H1 (cell line): ENCODE data around the gene CORO2B. TPM values are rescaled to one million over a fixed set of nuclear protein-coding genes. Genes with fewer than 3 reads are reported as not detected.

Experiments used
- CTCF ChIA-PET: fragments of 300-600 bp; sonication (Branson Sonifier 250); formaldehyde crosslinking; loops from one replicate; lab custom pipeline; 2021; ENCODE audit not compliant: partially characterized antibody; lab: Charles Lee
- POLR2A ChIA-PET: fragments of 300-600 bp; sonication (Branson Sonifier 250); formaldehyde crosslinking; loops from one replicate; lab custom pipeline; 2021; ENCODE audit warnings: inconsistent platforms; ENCODE audit not compliant: partially characterized antibody; lab: Charles Lee
- DNase-seq, 2 experiments: peaks; one replicate each; pipeline versions ENCODE4 v3.0.0 to v3.0.0-alpha.2; 2010 to 2022; ENCODE audit warnings: low spot score in 2 of 2, low read depth in 1 of 2, mixed read lengths in 1 of 2
- FAIRE-seq: peaks from 2 replicates; lab custom pipeline; 2011; peaks lifted over from hg19 to GRCh38; lab: Jason Lieb, UNC
- H2AFZ ChIP-seq: 2 replicates; pipeline ENCODE4 v1.8.1; 2012; ENCODE audit warnings: low read length, inconsistent platforms
- H2AK5ac ChIP-seq: 2 replicates; pipeline ENCODE4 v1.6.1; 2013; ENCODE audit warnings: low read depth, low read length
- H2BK120ac ChIP-seq: replicated peaks from 2 replicates; pipeline ENCODE3; 2013; ENCODE audit warnings: low read depth, low read length, inconsistent platforms
- H2BK12ac ChIP-seq: 2 replicates; pipeline ENCODE4 v1.6.1; 2013; ENCODE audit warnings: low read depth, low read length
- H2BK15ac ChIP-seq: 2 replicates; pipeline ENCODE4 v1.6.1; 2013; ENCODE audit warnings: low read length
- H2BK20ac ChIP-seq: 2 replicates; pipeline ENCODE4 v1.6.1; 2013; ENCODE audit warnings: low read length
- H2BK5ac ChIP-seq: 2 replicates; pipeline ENCODE4 v1.6.1; 2013; ENCODE audit warnings: low read depth, low read length
- H3K14ac ChIP-seq: 2 replicates; pipeline ENCODE4 v1.6.1; 2013; ENCODE audit warnings: inconsistent platforms; ENCODE audit not compliant: insufficient read length
- H3K18ac ChIP-seq: 2 replicates; pipeline ENCODE4 v1.6.1; 2013; ENCODE audit warnings: low read length; ENCODE audit errors: extremely low read depth
- H3K23ac ChIP-seq: 2 replicates; pipeline ENCODE4 v1.6.1; 2013; ENCODE audit warnings: inconsistent platforms; ENCODE audit not compliant: insufficient read length
- H3K23me2 ChIP-seq: 2 replicates; pipeline ENCODE4 v1.6.1; 2013; ENCODE audit warnings: low read depth, low read length
- H3K27ac ChIP-seq: 2 replicates; pipeline ENCODE4 v1.6.1; 2011; ENCODE audit warnings: low read depth, low read length, inconsistent platforms
- H3K27me3 ChIP-seq, 4 experiments: replicated peaks in 1 of 4; 1 replicate in 1 of 4; 2 replicates in 3 of 4; pipeline versions ENCODE4 v1.6.1 to v1.8.1; 2011 to 2013; ENCODE audit warnings: low read length in 3 of 4, mild to moderate bottlenecking in 3 of 4, inconsistent platforms in 2 of 4, mixed read lengths in 2 of 4, moderate library complexity in 1 of 4; ENCODE audit not compliant: control insufficient read depth in 3 of 4, insufficient read depth in 3 of 4; ENCODE audit errors: extremely low read depth in 1 of 4
- H3K36me3 ChIP-seq, 4 experiments: 2 replicates each; pipeline versions ENCODE4 v1.6.1 to v1.8.1; 2011 to 2013; ENCODE audit warnings: mild to moderate bottlenecking in 4 of 4, low read length in 3 of 4, moderate library complexity in 2 of 4, control low read depth in 1 of 4, inconsistent platforms in 1 of 4; ENCODE audit not compliant: insufficient read depth in 4 of 4, control insufficient read depth in 2 of 4
- H3K4ac ChIP-seq: replicated peaks from 2 replicates; pipeline ENCODE3; 2013; ENCODE audit warnings: low read length, low read depth, mixed read lengths, inconsistent platforms; ENCODE audit not compliant: insufficient read length
- H3K4me1 ChIP-seq, 4 experiments: replicated peaks in 1 of 4; 1 replicate in 1 of 4; 2 replicates in 3 of 4; pipeline versions ENCODE4 v1.6.1 to v1.8.1; 2011 to 2013; ENCODE audit warnings: low read length in 3 of 4, inconsistent platforms in 2 of 4, mixed read lengths in 1 of 4; ENCODE audit not compliant: insufficient read depth in 4 of 4, control insufficient read depth in 3 of 4
- H3K4me2 ChIP-seq, 2 experiments: 2 replicates each; pipeline versions ENCODE4 v1.6.1 to v1.8.1; 2011 to 2013; ENCODE audit warnings: low read depth in 2 of 2, low read length in 2 of 2, control low read depth in 1 of 2, inconsistent platforms in 1 of 2, mild to moderate bottlenecking in 1 of 2; ENCODE audit not compliant: insufficient read depth in 1 of 2
- H3K4me3 ChIP-seq, 4 experiments: fragments of 200-600, 300-600 bp in 1 of 4; sonication (generic), shearing (Covaris generic), sonication (Bioruptor Twin) in 1 of 4; 2 replicates each; pipeline versions ENCODE4 v1.5.1 to v1.8.1; 2011 to 2016; ENCODE audit warnings: low read length in 4 of 4, low read depth in 3 of 4, control low read depth in 2 of 4, inconsistent platforms in 2 of 4, mild to moderate bottlenecking in 2 of 4, mixed read lengths in 1 of 4, moderate library complexity in 1 of 4; ENCODE audit not compliant: insufficient read depth in 2 of 4; ENCODE audit errors: extremely low read depth in 1 of 4
- H3K56ac ChIP-seq: replicated peaks from 2 replicates; pipeline ENCODE3; 2013; ENCODE audit warnings: low read depth, mild to moderate bottlenecking, mixed read lengths, low read length, inconsistent platforms; ENCODE audit not compliant: insufficient read length
- H3K79me1 ChIP-seq: 2 replicates; pipeline ENCODE4 v1.6.1; 2013; ENCODE audit warnings: low read depth, low read length, control low read depth
- H3K79me2 ChIP-seq, 2 experiments: 2 replicates each; pipeline versions ENCODE4 v1.6.1 to v1.8.1; 2012 to 2013; ENCODE audit warnings: low read length in 2 of 2, mild to moderate bottlenecking in 2 of 2, inconsistent platforms in 1 of 2; ENCODE audit not compliant: insufficient read depth in 2 of 2, control insufficient read depth in 1 of 2
- H3K9ac ChIP-seq, 4 experiments: replicated peaks in 1 of 4; 1 replicate in 1 of 4; 2 replicates in 3 of 4; pipeline versions ENCODE4 v1.6.1 to v1.8.1; 2011 to 2013; ENCODE audit warnings: low read depth in 3 of 4, low read length in 3 of 4, control low read depth in 2 of 4, mild to moderate bottlenecking in 2 of 4, moderate library complexity in 2 of 4, inconsistent platforms in 1 of 4; ENCODE audit errors: extremely low read depth in 1 of 4
- H3K9me3 ChIP-seq, 2 experiments: 2 replicates each; pipeline versions ENCODE4 v1.6.1 to v1.8.1; 2012 to 2013; ENCODE audit warnings: mild to moderate bottlenecking in 2 of 2, moderate library complexity in 2 of 2, control low read depth in 1 of 2, inconsistent platforms in 1 of 2, low read depth in 1 of 2, low read length in 1 of 2, mixed read lengths in 1 of 2; ENCODE audit not compliant: insufficient read depth in 2 of 2
- H4K20me1 ChIP-seq, 2 experiments: replicated peaks in 1 of 2; 2 replicates each; pipeline versions ENCODE3 to v1.8.1; 2011 to 2013; ENCODE audit warnings: inconsistent platforms in 2 of 2, low read length in 2 of 2, mild to moderate bottlenecking in 1 of 2; ENCODE audit not compliant: insufficient read depth in 2 of 2, control insufficient read depth in 1 of 2
- H4K5ac ChIP-seq: 2 replicates; pipeline ENCODE4 v1.6.1; 2013; ENCODE audit warnings: low read length, low read depth, mixed read lengths, inconsistent platforms; ENCODE audit not compliant: insufficient read length
- H4K8ac ChIP-seq: 2 replicates; pipeline ENCODE4 v1.8.0; 2013; ENCODE audit warnings: mild to moderate bottlenecking, moderate library complexity, low read length, inconsistent platforms; ENCODE audit not compliant: insufficient read depth; ENCODE audit errors: extremely low read depth
- H4K91ac ChIP-seq: replicated peaks from 2 replicates; pipeline ENCODE3; 2013; ENCODE audit warnings: low read length, mixed read lengths, inconsistent platforms; ENCODE audit not compliant: insufficient read length
- ATF2 ChIP-seq: IDR thresholded peaks from 2 replicates; pipeline ENCODE4 v1.6.1; 2012; ENCODE audit warnings: low read length, inconsistent platforms
- CHD1 ChIP-seq: IDR thresholded peaks from 2 replicates; pipeline ENCODE4 v1.6.1; 2012; ENCODE audit warnings: low read depth, low read length, improper control_type of control experiment
- EZH2 ChIP-seq: fragments of 200-600 bp; sonication (generic); IDR thresholded peaks from 2 replicates; pipeline ENCODE4 v1.7.1; 2012; ENCODE audit warnings: low read depth, mild to moderate bottlenecking, moderate library complexity, low read length, inconsistent platforms; ENCODE audit not compliant: severe bottlenecking
- NANOG ChIP-seq: IDR thresholded peaks from 2 replicates; pipeline ENCODE4 v1.6.1; 2011; ENCODE audit warnings: low read length, low read depth, mild to moderate bottlenecking, inconsistent platforms; ENCODE audit not compliant: insufficient read depth, poor library complexity, severe bottlenecking
- POLR2A ChIP-seq, 2 experiments: IDR thresholded peaks; 1 replicate in 1 of 2; 2 replicates in 1 of 2; pipeline ENCODE4 v1.6.1; 2011; ENCODE audit warnings: low read depth in 2 of 2, low read length in 2 of 2, mild to moderate bottlenecking in 2 of 2; ENCODE audit errors: control extremely low read depth in 1 of 2
- SP1 ChIP-seq: IDR thresholded peaks from 2 replicates; pipeline ENCODE4 v1.6.1; 2011; ENCODE audit warnings: low read depth, low read length
- TBP ChIP-seq: IDR thresholded peaks from 2 replicates; pipeline ENCODE4 v1.6.1; 2011; ENCODE audit warnings: low read depth, low read length, improper control_type of control experiment
- USF2 ChIP-seq: IDR thresholded peaks from 2 replicates; pipeline ENCODE4 v1.6.1; 2011; ENCODE audit warnings: low read length, improper control_type of control experiment
- WGBS, 2 experiments: shearing (Covaris generic) in 1 of 2; methylation state at CpG; one replicate each; pipeline versions ENCODE4 v1.1.6 to v1.1.7; 2013 to 2015; ENCODE audit warnings: low lambda C conversion rate in 2 of 2, mixed read lengths in 2 of 2, inconsistent platforms in 1 of 2, low coverage in 1 of 2, missing lambda C conversion rate in 1 of 2; ENCODE audit not compliant: insufficient replicate concordance in 2 of 2, insufficient coverage in 1 of 2, insufficient read length in 1 of 2; ENCODE audit errors: extremely low coverage in 1 of 2, missing lambda C conversion rate in 1 of 2; 5-methylcytosine and 5-hydroxymethylcytosine counted together
- polyA plus RNA-seq, 7 experiments: library from polyadenylated mRNA; depleted of rRNA in 3 of 7; stranded (reverse) in 5 of 7; unstranded in 2 of 7; fragments of >200 nt in 5 of 7; fragments of 200-250 nt in 2 of 7; gene quantifications; 1 replicate in 5 of 7; 2 replicates in 1 of 7; 4 replicates in 1 of 7; pipeline versions ENCODE4 v1.2.1 to v1.2.3, GENCODE V29; 2011 to 2013; ENCODE audit warnings: missing spikeins in 2 of 7, mixed read lengths in 2 of 7
- total RNA-seq: library from RNA; stranded (reverse); fragmentation: NEBNext Ultra II Directional; extraction: Animal tissue kit (Norgen Biotek cat#: 25700); gene quantifications from 2 replicates; pipeline ENCODE4 v1.2.1, GENCODE V29; 2021

The CORO2B gene
- total and polyA plus RNA-seq, 2 of the 8 experiments (the other 6 are each of a cell fraction or from before 2014, with no cell fraction given): 3.4 to 6.7 TPM

- POLR2A ChIA-PET: interaction anchor here (0.9 kb wide), 2 partner anchors 9 to 38 kb away, joined by 3 read pairs; no protein-coding TSS in a partner anchor
- peak overlapping the region; percentile 18 to 51; a peak in 3 of 4 replicates for H3K4me2 ChIP-seq
- TF ChIP-seq SP1 (0 out of 2 replicates have a peak, but pooled peaks have one; percentile 24), ATF2 (no peak), EZH2 (no peak), TBP (no peak; the same call in 1 of the 2 replicates), POLR2A (IDR thresholded peaks at IDR 0.05; ENCODE audit: control extremely low read depth in 1 of 2, low read depth in 2 of 2, low read length in 2 of 2) (no peak), CHD1 (no peak), USF2 (no peak), NANOG (no peak)
Measured at GRCh38 chr15:68614286-68615035, 35.7 kb downstream of the CORO2B start.

More at GRCh38 chr15:68614286-68615035, 35.7 kb downstream of the CORO2B start:
- H3K4ac ChIP-seq: no peak overlapping the region
- peak overlapping the region; percentile 94; the same call in 1 of the 2 replicates for H2BK20ac ChIP-seq
- peak overlapping the region; percentile 95 for H3K18ac ChIP-seq
- WGBS, 2 experiments: 47% methylated on average over 17 of the region's 17 CpGs; no CpG with 5 or more reads in 1 of the 2 experiments
- peak overlapping the region; percentile 44; the same call in 1 of the 2 replicates for H3K27ac ChIP-seq
- H3K56ac ChIP-seq: no peak overlapping the region
- H2BK5ac ChIP-seq: peak overlapping the region; percentile 31; the same call in 1 of the 2 replicates
- no peaks in the 10 kb centered on the region for H3K23me2 ChIP-seq
- no peaks in the 10 kb centered on the region for H3K79me2 ChIP-seq
- DNase-seq (peak; percentile 19 to 78), FAIRE-seq (no peak)
- no peak overlapping the region for H3K14ac ChIP-seq
- H3K79me1 ChIP-seq: no peaks in the 10 kb centered on the region; the same call in 1 of the 2 replicates
- no peaks in the 10 kb centered on the region for H4K20me1 ChIP-seq
- peak overlapping the region; percentile 60 for H4K91ac ChIP-seq
- no peaks in the 10 kb centered on the region; a peak in 1 of 8 replicates for H3K36me3 ChIP-seq
- no peaks in the 10 kb centered on the region for H3K9me3 ChIP-seq
- H3K9ac ChIP-seq: peak overlapping the region in 1 of 4 experiments; percentile 28; a peak in 1 of 7 replicates
- CTCF ChIA-PET: interaction anchor here (0.8 to 4.4 kb wide), 6 partner anchors 9 to 60 kb away, joined by 3 to 23 read pairs (median 4); no protein-coding TSS in a partner anchor
- H2AFZ ChIP-seq: peak overlapping the region; percentile 45
- H2BK12ac ChIP-seq: peak overlapping the region; percentile 94; the same call in 1 of the 2 replicates
- H3K27me3 ChIP-seq: no peaks in the 10 kb centered on the region
- no peak overlapping the region for H2BK120ac ChIP-seq
- H4K8ac ChIP-seq: peak overlapping the region; percentile 81; the same call in 1 of the 2 replicates
- peaks cover 7 to 17% (median 11%) of the 10 kb centered on the region in 4 experiments for H3K4me1 ChIP-seq
- H3K4me3 ChIP-seq: peak overlapping the region in 1 of 4 experiments; percentile 25; a peak in 2 of 8 replicates
- no peak overlapping the region for H4K5ac ChIP-seq
- no peak overlapping the region for H3K23ac ChIP-seq
- no peak overlapping the region for H2AK5ac ChIP-seq
- H2BK15ac ChIP-seq: 0 out of 2 replicates have a peak overlapping the region, but pooled peaks have one; percentile 97
